Esophagus muscularis mucosa (tissue), 4 donors: Measurements from ENCODE around the gene SMIM13.

Experiments
- CTCF ChIP-seq, 3 experiments: fragments of 200-600 bp in 2 of 3; fragments of 450-650 bp in 1 of 3; sonication (generic) in 2 of 3; IDR thresholded peaks; one replicate each; pipeline ENCODE4 v1.5.1; 2017 to 2019; ENCODE audit warnings: antibody characterized with exemption in 3 of 3, mild to moderate bottlenecking in 2 of 3, moderate library complexity in 1 of 3
- EP300 ChIP-seq: sonication (generic); formaldehyde crosslinking; IDR thresholded peaks from one replicate; pipeline ENCODE4 v1.6.1; 2017; ENCODE audit warnings: antibody characterized with exemption
- POLR2AphosphoS5 ChIP-seq, 2 donors: sonication (generic); formaldehyde crosslinking; IDR thresholded peaks; one replicate each; pipeline ENCODE4 v1.6.1; 2017; ENCODE audit warnings: antibody characterized with exemption in 2 of 2

GRCh38 chr6:11162262-11162661, 68.6 kb downstream of the SMIM13 start:
- TF ChIP-seq CTCF (IDR thresholded peaks at IDR 0.05) (no peak), EP300 (no peak), POLR2AphosphoS5 (IDR thresholded peaks at IDR 0.05) (no peak)
